HCT116 (cell line): ENCODE measurements around the gene BBS9. TPM values are rescaled to one million over a fixed set of nuclear protein-coding genes. Genes with fewer than 3 reads are reported as not detected.

Experiments
- ATAC-seq: fragments of 200-7000 bp; cut with Tn5 transposase; 2 replicates; pipeline ENCODE4 v1.9.1; 2020; ENCODE audit warnings: mild to moderate bottlenecking, moderate library complexity
- BruUV-seq: library from RNA; stranded (reverse); fragments of 400-500 nt; replicated peaks from 2 replicates; lab custom pipeline; 2021; lab: Mats Ljungman, UMichigan
- CTCF ChIA-PET: fragments of 300-600 bp; sonication (Branson Sonifier 250); formaldehyde crosslinking; loops from one replicate; lab custom pipeline; 2021; ENCODE audit warnings: antibody characterized with exemption; lab: Charles Lee
- POLR2A ChIA-PET: fragments of 300-600, 350-600 bp; sonication (Branson Sonifier 250); formaldehyde crosslinking; loops from one replicate; lab custom pipeline; 2021; ENCODE audit warnings: antibody characterized with exemption; lab: Charles Lee
- RAD21 ChIA-PET, 2 experiments: fragments of 300-600 bp; sonication (Branson Sonifier 250); formaldehyde crosslinking; loops; one replicate each; lab custom pipeline; 2023; ENCODE audit warnings: low total read pairs in 2 of 2; ENCODE audit not compliant: uncharacterized antibody in 2 of 2, unreplicated experiment in 2 of 2, low non-redundant PET in 1 of 2; lab: Charles Lee
- DNase-seq: peaks from one replicate; pipeline ENCODE4 v3.0.0-alpha.2; 2010; ENCODE audit warnings: low read depth, low spot score
- H2AFZ ChIP-seq: fragments of 200-600 bp; shearing (Covaris generic), sonication (generic); 2 replicates; pipeline ENCODE4 v1.6.1; 2017; ENCODE audit warnings: low read depth, mixed run types, mixed read lengths, antibody characterized with exemption, low read length; ENCODE audit not compliant: poor library complexity, severe bottlenecking
- H3K27ac ChIP-seq: 2 replicates; pipeline ENCODE4 v1.5.1; 2012; ENCODE audit warnings: low read depth, low read length
- H3K27me3 ChIP-seq: fragments of 200-600 bp; sonication (generic); 2 replicates; pipeline ENCODE4 v1.6.1; 2016; ENCODE audit warnings: mixed run types, low read length, mixed read lengths; ENCODE audit not compliant: insufficient read depth
- H3K36me3 ChIP-seq, 2 experiments: fragments of 200-500 bp in 1 of 2; fragments of 200-600 bp in 1 of 2; sonication (Bioruptor generic) in 1 of 2; sonication (generic) in 1 of 2; 2 replicates each; pipeline versions ENCODE4 v1.5.1 to v1.6.1; 2014 to 2016; ENCODE audit warnings: low read length in 2 of 2, inconsistent platforms in 1 of 2, mixed read lengths in 1 of 2, mixed run types in 1 of 2; ENCODE audit not compliant: insufficient read depth in 2 of 2, control insufficient read depth in 1 of 2
- H3K4me1 ChIP-seq, 2 experiments: fragments of 200-600 bp in 1 of 2; sonication (generic) in 1 of 2; 2 replicates each; pipeline versions ENCODE4 v1.5.1 to v1.6.1; 2012 to 2017; ENCODE audit warnings: low read length in 2 of 2, inconsistent platforms in 1 of 2, mild to moderate bottlenecking in 1 of 2, mixed read lengths in 1 of 2, mixed run types in 1 of 2, moderate library complexity in 1 of 2; ENCODE audit not compliant: insufficient read depth in 2 of 2, control insufficient read depth in 1 of 2
- H3K4me2 ChIP-seq: fragments of 200-600 bp; sonication (generic); 2 replicates; pipeline ENCODE4 v1.6.1; 2017; ENCODE audit warnings: mixed run types, low read length, mixed read lengths
- H3K4me3 ChIP-seq, 2 experiments: fragments of 200-600 bp in 1 of 2; sonication (generic) in 1 of 2; replicated peaks in 1 of 2; 2 replicates each; pipeline ENCODE4 v1.5.1; 2011 to 2016; ENCODE audit warnings: low read length in 2 of 2, control low read depth in 1 of 2, low read depth in 1 of 2, mild to moderate bottlenecking in 1 of 2, mixed read lengths in 1 of 2, mixed run types in 1 of 2
- H3K79me2 ChIP-seq: fragments of 200-600 bp; sonication (generic); 2 replicates; pipeline ENCODE4 v1.6.1; 2017; ENCODE audit warnings: mild to moderate bottlenecking, mixed run types, low read length, moderate library complexity, mixed read lengths; ENCODE audit not compliant: insufficient read depth
- H3K9ac ChIP-seq: fragments of 200-600 bp; sonication (generic); 2 replicates; pipeline ENCODE4 v1.6.1; 2016; ENCODE audit warnings: low read length, mixed read lengths
- H3K9me2 ChIP-seq: fragments of 200-600 bp; sonication (generic), shearing (Covaris generic); 2 replicates; pipeline ENCODE4 v1.6.1; 2017; ENCODE audit warnings: mixed run types, mild to moderate bottlenecking, moderate library complexity; ENCODE audit not compliant: insufficient read depth
- H3K9me3 ChIP-seq, 2 experiments: fragments of 200-500 bp in 1 of 2; fragments of 200-600 bp in 1 of 2; sonication (Bioruptor generic) in 1 of 2; sonication (generic) in 1 of 2; 2 replicates each; pipeline ENCODE4 v1.6.1; 2014 to 2017; ENCODE audit warnings: low read length in 2 of 2, mixed read lengths in 2 of 2, inconsistent platforms in 1 of 2, low read depth in 1 of 2, mild to moderate bottlenecking in 1 of 2, mixed run types in 1 of 2, moderate library complexity in 1 of 2; ENCODE audit not compliant: control insufficient read depth in 1 of 2, insufficient read depth in 1 of 2
- H4K20me1 ChIP-seq: fragments of 200-600 bp; sonication (generic), shearing (Covaris generic); 2 replicates; pipeline ENCODE4 v1.6.1; 2017; ENCODE audit warnings: mixed run types, mild to moderate bottlenecking, moderate library complexity; ENCODE audit not compliant: insufficient read depth
- ELF1 ChIP-seq: IDR thresholded peaks from 2 replicates; pipeline ENCODE4 v1.6.1; 2012; ENCODE audit warnings: low read depth, borderline replicate concordance
- EZH2phosphoT487 ChIP-seq: fragments of 200-600 bp; IDR thresholded peaks from 2 replicates; pipeline ENCODE4 v1.6.1; 2018; ENCODE audit warnings: antibody characterized with exemption, borderline replicate concordance
- FOSL1 ChIP-seq: IDR thresholded peaks from 2 replicates; pipeline ENCODE4 v1.6.1; 2012; ENCODE audit warnings: low read depth
- POLR2AphosphoS5 ChIP-seq: IDR thresholded peaks from 2 replicates; pipeline ENCODE4 v1.6.1; 2011; ENCODE audit warnings: mild to moderate bottlenecking, low read depth, low read length, moderate library complexity
- SIN3A ChIP-seq: IDR thresholded peaks from 2 replicates; pipeline ENCODE4 v1.6.1; 2012; ENCODE audit warnings: low read depth
- TCF7L2 ChIP-seq: IDR thresholded peaks from 2 replicates; pipeline ENCODE4 v1.7.0; 2011; ENCODE audit warnings: borderline replicate concordance, inconsistent platforms; ENCODE audit not compliant: insufficient read depth, insufficient read length; ENCODE audit errors: extremely low read depth
- YY1 ChIP-seq: IDR thresholded peaks from 2 replicates; pipeline ENCODE4 v1.6.1; 2011; ENCODE audit warnings: low read length, low read depth, moderate library complexity, mild to moderate bottlenecking; ENCODE audit not compliant: insufficient replicate concordance; ENCODE audit errors: extremely low read depth
- intact Hi-C: fragments of 100-400 bp; cut with micrococcal nuclease; formaldehyde crosslinking; loops from 2 replicates; pipeline ENCODE4 v1.10.0; 2022
- total RNA-seq: library from RNA; stranded (reverse); gene quantifications from one replicate; pipeline ENCODE4 v1.2.1, GENCODE V29; 2021; ENCODE audit not compliant: unreplicated experiment
- TF ChIP-seq, protein P1 (sequence below), 3 experiments: fragments of 200-600 bp in 1 of 3; sonication (generic) in 1 of 3; IDR thresholded peaks in 2 of 3; conservative IDR thresholded peaks in 1 of 3; 2 replicates each; pipeline ENCODE4 v1.5.1; 2012 to 2017; ENCODE audit warnings: low read depth in 2 of 3, low read length in 2 of 3, antibody characterized with exemption in 1 of 3, borderline replicate concordance in 1 of 3, control low read depth in 1 of 3, mild to moderate bottlenecking in 1 of 3, mixed read lengths in 1 of 3, mixed run types in 1 of 3, moderate library complexity in 1 of 3; ENCODE audit not compliant: insufficient read depth in 1 of 3
- TF ChIP-seq, protein P2 (sequence below): IDR thresholded peaks from 2 replicates; pipeline ENCODE4 v1.6.1; 2012
- TF ChIP-seq, protein P3 (sequence below): IDR thresholded peaks from 2 replicates; pipeline ENCODE4 v1.6.1; 2011; ENCODE audit warnings: mild to moderate bottlenecking, low read length, moderate library complexity; ENCODE audit not compliant: insufficient replicate concordance; ENCODE audit errors: extremely low read depth
- TF ChIP-seq, protein P4 (sequence below): IDR thresholded peaks from 2 replicates; pipeline ENCODE4 v1.6.1; 2012; ENCODE audit warnings: low read depth

The BBS9 gene
- total RNA-seq, 1 experiment from 2014 or later: 7.1 TPM

DNA sequence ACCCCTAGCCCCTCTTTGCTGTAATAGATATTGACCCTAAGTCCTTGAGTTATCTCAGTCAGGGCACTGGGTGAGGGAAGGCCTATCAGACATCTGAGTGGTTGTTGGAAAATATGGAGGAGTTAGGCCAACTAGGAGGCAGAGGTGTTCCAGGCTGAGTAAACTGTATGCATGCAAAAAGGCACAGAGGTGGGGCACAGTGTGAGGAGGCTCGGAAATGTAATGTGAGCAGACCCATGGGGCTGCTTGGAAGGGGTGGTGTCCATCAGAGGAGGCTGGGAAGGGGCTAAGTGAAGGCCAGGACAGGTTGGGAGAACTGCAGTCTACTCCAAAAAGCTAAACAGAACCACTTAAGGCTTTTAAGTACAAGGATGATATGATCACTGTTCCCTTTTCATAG, 452.7 kb downstream of the BBS9 start:
- Histone ChIP-seq H3K36me3 (no peaks in the 10 kb centered on the region), H3K27me3 (no peaks in the 10 kb centered on the region), H3K4me1 (no peaks in the 10 kb centered on the region), H3K9ac (no peak overlapping the region), H3K9me3 (no peaks in the 10 kb centered on the region), H3K4me3 (no peak overlapping the region), H4K20me1 (no peaks in the 10 kb centered on the region), H3K4me2 (no peak overlapping the region), H3K9me2 (no peaks in the 10 kb centered on the region), H2AFZ (no peak overlapping the region), H3K79me2 (no peaks in the 10 kb centered on the region), H3K27ac (no peak overlapping the region)
- RAD21 ChIA-PET: no interaction called here
- BruUV-seq: no TSS peak
- no peak for ATAC-seq
- CTCF ChIA-PET: no interaction called here
- TF ChIP-seq FOSL1 (no peak), TCF7L2 (no peak), ELF1 (no peak), YY1 (no peak)
- intact Hi-C loops: no loop called here
- no peak for DNase-seq
- POLR2A ChIA-PET: no interaction called here

DNA sequence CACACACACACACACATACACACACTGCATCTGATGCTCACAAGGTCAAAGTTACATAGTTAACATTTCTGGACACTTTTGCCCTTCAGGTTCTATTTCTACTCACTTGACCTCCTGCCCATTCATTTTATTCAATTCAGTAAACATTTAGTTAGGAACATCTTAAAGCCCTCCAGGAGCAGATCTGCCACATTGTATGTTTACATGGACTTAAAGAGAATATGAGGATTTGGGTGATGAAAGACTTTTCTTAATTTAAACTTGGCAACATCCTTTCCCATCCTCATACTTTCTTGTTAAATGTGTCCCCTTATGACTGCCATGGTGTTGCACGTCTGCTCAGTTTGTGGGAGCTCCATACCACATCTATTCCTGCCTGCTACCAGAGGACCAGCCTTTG, 453.2 kb downstream of the BBS9 start:
- Histone ChIP-seq H3K9me3 (no peaks in the 10 kb centered on the region), H3K79me2 (no peaks in the 10 kb centered on the region), H3K4me2 (no peak overlapping the region), H3K4me1 (no peaks in the 10 kb centered on the region), H3K27me3 (no peaks in the 10 kb centered on the region), H3K27ac (no peak overlapping the region), H3K4me3 (no peak overlapping the region), H3K9ac (no peak overlapping the region), H3K9me2 (no peaks in the 10 kb centered on the region), H4K20me1 (no peaks in the 10 kb centered on the region), H3K36me3 (no peaks in the 10 kb centered on the region), H2AFZ (no peak overlapping the region)
- POLR2A ChIA-PET: no interaction called here
- ATAC-seq (no peak), DNase-seq (no peak)
- intact Hi-C loops: no loop called here
- CTCF ChIA-PET: no interaction called here
- RAD21 ChIA-PET: no interaction called here
- no TSS peak for BruUV-seq
- no peak for TF ChIP-seq TCF7L2
- TF ChIP-seq POLR2AphosphoS5: no peak
- TF ChIP-seq, protein P1, sequence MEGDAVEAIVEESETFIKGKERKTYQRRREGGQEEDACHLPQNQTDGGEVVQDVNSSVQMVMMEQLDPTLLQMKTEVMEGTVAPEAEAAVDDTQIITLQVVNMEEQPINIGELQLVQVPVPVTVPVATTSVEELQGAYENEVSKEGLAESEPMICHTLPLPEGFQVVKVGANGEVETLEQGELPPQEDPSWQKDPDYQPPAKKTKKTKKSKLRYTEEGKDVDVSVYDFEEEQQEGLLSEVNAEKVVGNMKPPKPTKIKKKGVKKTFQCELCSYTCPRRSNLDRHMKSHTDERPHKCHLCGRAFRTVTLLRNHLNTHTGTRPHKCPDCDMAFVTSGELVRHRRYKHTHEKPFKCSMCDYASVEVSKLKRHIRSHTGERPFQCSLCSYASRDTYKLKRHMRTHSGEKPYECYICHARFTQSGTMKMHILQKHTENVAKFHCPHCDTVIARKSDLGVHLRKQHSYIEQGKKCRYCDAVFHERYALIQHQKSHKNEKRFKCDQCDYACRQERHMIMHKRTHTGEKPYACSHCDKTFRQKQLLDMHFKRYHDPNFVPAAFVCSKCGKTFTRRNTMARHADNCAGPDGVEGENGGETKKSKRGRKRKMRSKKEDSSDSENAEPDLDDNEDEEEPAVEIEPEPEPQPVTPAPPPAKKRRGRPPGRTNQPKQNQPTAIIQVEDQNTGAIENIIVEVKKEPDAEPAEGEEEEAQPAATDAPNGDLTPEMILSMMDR (IDR thresholded peaks at IDR 0.05 in 2 of 3, conservative IDR thresholded peaks at IDR 0.05 in 1 of 3; ENCODE audit: borderline replicate concordance in 1 of 3, insufficient read depth in 1 of 3, low read depth in 2 of 3, low read length in 2 of 3): no peak
- TF ChIP-seq, protein P2, sequence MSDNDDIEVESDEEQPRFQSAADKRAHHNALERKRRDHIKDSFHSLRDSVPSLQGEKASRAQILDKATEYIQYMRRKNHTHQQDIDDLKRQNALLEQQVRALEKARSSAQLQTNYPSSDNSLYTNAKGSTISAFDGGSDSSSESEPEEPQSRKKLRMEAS: no peak
- TF ChIP-seq SIN3A: no peak
- TF ChIP-seq, protein P3, sequence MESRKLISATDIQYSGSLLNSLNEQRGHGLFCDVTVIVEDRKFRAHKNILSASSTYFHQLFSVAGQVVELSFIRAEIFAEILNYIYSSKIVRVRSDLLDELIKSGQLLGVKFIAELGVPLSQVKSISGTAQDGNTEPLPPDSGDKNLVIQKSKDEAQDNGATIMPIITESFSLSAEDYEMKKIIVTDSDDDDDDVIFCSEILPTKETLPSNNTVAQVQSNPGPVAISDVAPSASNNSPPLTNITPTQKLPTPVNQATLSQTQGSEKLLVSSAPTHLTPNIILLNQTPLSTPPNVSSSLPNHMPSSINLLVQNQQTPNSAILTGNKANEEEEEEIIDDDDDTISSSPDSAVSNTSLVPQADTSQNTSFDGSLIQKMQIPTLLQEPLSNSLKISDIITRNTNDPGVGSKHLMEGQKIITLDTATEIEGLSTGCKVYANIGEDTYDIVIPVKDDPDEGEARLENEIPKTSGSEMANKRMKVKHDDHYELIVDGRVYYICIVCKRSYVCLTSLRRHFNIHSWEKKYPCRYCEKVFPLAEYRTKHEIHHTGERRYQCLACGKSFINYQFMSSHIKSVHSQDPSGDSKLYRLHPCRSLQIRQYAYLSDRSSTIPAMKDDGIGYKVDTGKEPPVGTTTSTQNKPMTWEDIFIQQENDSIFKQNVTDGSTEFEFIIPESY: no peak
- TF ChIP-seq, protein P4, sequence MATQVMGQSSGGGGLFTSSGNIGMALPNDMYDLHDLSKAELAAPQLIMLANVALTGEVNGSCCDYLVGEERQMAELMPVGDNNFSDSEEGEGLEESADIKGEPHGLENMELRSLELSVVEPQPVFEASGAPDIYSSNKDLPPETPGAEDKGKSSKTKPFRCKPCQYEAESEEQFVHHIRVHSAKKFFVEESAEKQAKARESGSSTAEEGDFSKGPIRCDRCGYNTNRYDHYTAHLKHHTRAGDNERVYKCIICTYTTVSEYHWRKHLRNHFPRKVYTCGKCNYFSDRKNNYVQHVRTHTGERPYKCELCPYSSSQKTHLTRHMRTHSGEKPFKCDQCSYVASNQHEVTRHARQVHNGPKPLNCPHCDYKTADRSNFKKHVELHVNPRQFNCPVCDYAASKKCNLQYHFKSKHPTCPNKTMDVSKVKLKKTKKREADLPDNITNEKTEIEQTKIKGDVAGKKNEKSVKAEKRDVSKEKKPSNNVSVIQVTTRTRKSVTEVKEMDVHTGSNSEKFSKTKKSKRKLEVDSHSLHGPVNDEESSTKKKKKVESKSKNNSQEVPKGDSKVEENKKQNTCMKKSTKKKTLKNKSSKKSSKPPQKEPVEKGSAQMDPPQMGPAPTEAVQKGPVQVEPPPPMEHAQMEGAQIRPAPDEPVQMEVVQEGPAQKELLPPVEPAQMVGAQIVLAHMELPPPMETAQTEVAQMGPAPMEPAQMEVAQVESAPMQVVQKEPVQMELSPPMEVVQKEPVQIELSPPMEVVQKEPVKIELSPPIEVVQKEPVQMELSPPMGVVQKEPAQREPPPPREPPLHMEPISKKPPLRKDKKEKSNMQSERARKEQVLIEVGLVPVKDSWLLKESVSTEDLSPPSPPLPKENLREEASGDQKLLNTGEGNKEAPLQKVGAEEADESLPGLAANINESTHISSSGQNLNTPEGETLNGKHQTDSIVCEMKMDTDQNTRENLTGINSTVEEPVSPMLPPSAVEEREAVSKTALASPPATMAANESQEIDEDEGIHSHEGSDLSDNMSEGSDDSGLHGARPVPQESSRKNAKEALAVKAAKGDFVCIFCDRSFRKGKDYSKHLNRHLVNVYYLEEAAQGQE: no peak
- TF ChIP-seq EZH2phosphoT487: no peak
